Nephron progenitor cell (in vitro differentiated cells): ENCODE results near the gene ZBTB20.

Source experiments
- DNase-seq: peaks from one replicate; pipeline ENCODE4 v3.0.0; 2021
- H3K27ac Mint-ChIP-seq: 2 replicates; pipeline ENCODE4 v1.8.0; 2021; ENCODE audit warnings: mild to moderate bottlenecking, moderate library complexity, mixed read lengths
- H3K27me3 Mint-ChIP-seq: 2 replicates; pipeline ENCODE4 v1.8.0; 2021; ENCODE audit warnings: mild to moderate bottlenecking, low read depth, mixed read lengths; ENCODE audit not compliant: poor library complexity
- H3K36me3 Mint-ChIP-seq: 2 replicates; pipeline ENCODE4 v1.8.0; 2021; ENCODE audit warnings: low read depth, mixed read lengths
- H3K4me1 Mint-ChIP-seq: 2 replicates; pipeline ENCODE4 v1.8.0; 2021; ENCODE audit warnings: mixed read lengths
- H3K4me3 Mint-ChIP-seq: 2 replicates; pipeline ENCODE4 v1.8.0; 2021; ENCODE audit warnings: mild to moderate bottlenecking, moderate library complexity, mixed read lengths
- H3K9me3 Mint-ChIP-seq: 2 replicates; pipeline ENCODE4 v1.8.0; 2021; ENCODE audit warnings: mild to moderate bottlenecking, moderate library complexity, mixed read lengths
- CTCF ChIP-seq: fragments of 200-600 bp; sonication (generic); IDR thresholded peaks from 2 replicates; pipeline ENCODE4 v1.5.0; 2021; ENCODE audit warnings: antibody characterized with exemption

Gene ZBTB20

GRCh38 chr3:114899186-114899931, 247.7 kb downstream of the ZBTB20 start:
- peaks cover 21% of the 10 kb centered on the region for H3K4me1 Mint-ChIP-seq
- H3K4me3 Mint-ChIP-seq: no peak overlapping the region
- TF ChIP-seq CTCF: no peak
- no peaks in the 10 kb centered on the region for H3K27me3 Mint-ChIP-seq
- H3K27ac Mint-ChIP-seq: no peak overlapping the region
- no peak for DNase-seq
- no peaks in the 10 kb centered on the region for H3K9me3 Mint-ChIP-seq
- no peaks in the 10 kb centered on the region for H3K36me3 Mint-ChIP-seq

GRCh38 chr3:114896978-114897377, 250.1 kb downstream of the ZBTB20 start:
- Mint-ChIP-seq H3K27me3 (peaks cover 4% of the 10 kb centered on the region), H3K4me3 (no peak overlapping the region), H3K27ac (no peak overlapping the region), H3K9me3 (no peaks in the 10 kb centered on the region), H3K36me3 (no peaks in the 10 kb centered on the region), H3K4me1 (peaks cover 9% of the 10 kb centered on the region)
- DNase-seq: no peak
- TF ChIP-seq CTCF: no peak

GRCh38 chr3:114893361-114893760, 253.7 kb downstream of the ZBTB20 start:
- no peak for DNase-seq
- H3K27me3 Mint-ChIP-seq: peaks cover 4% of the 10 kb centered on the region
- no peak for TF ChIP-seq CTCF
- H3K36me3 Mint-ChIP-seq: no peaks in the 10 kb centered on the region
- H3K27ac Mint-ChIP-seq: no peak overlapping the region
- H3K4me1 Mint-ChIP-seq: peaks cover 15% of the 10 kb centered on the region
- no peak overlapping the region for H3K4me3 Mint-ChIP-seq
- H3K9me3 Mint-ChIP-seq: no peaks in the 10 kb centered on the region

- no peak for DNase-seq
- H3K9me3 Mint-ChIP-seq: no peaks in the 10 kb centered on the region
- H3K27ac Mint-ChIP-seq: no peak overlapping the region
- peaks cover 15% of the 10 kb centered on the region for H3K4me1 Mint-ChIP-seq
- TF ChIP-seq CTCF: no peak
- peaks cover 4% of the 10 kb centered on the region for H3K27me3 Mint-ChIP-seq
- H3K4me3 Mint-ChIP-seq: no peak overlapping the region
- no peaks in the 10 kb centered on the region for H3K36me3 Mint-ChIP-seq
Measured at GRCh38 chr3:114892880-114893279, 254.2 kb downstream of the ZBTB20 start.

GRCh38 chr3:114892131-114892879, 254.8 kb downstream of the ZBTB20 start:
- no peak for DNase-seq
- peaks cover 15% of the 10 kb centered on the region for H3K4me1 Mint-ChIP-seq
- H3K9me3 Mint-ChIP-seq: no peaks in the 10 kb centered on the region
- H3K27ac Mint-ChIP-seq: no peak overlapping the region
- TF ChIP-seq CTCF: no peak
- H3K36me3 Mint-ChIP-seq: no peaks in the 10 kb centered on the region
- H3K4me3 Mint-ChIP-seq: no peak overlapping the region
- H3K27me3 Mint-ChIP-seq: peaks cover 4% of the 10 kb centered on the region
